K562 (cell line): Measurements from ENCODE around the gene LRP1. TPM values are rescaled to one million over a fixed set of nuclear protein-coding genes. Genes with fewer than 3 reads are reported as not detected.
A peak's percentile ranks its signal among the peaks of the same experiment; 100 is the strongest.

Experiments used
- ATAC-seq: fragments of 200-7000 bp; cut with Tn5 transposase; 3 replicates; pipeline ENCODE4 v1.9.1; 2020; ENCODE audit warnings: moderate library complexity
- BruUV-seq: library from RNA; stranded (reverse); fragments of 400-500 nt; replicated peaks from 2 replicates; lab custom pipeline; 2021; lab: Mats Ljungman, UMichigan
- CTCF ChIA-PET: fragments of 300-600 bp; formaldehyde crosslinking; extraction: SDS; loops from one replicate; lab custom pipeline; 2021; ENCODE audit warnings: low intra/inter-chr PET ratio; lab: Yijun Ruan, JAX
- POLR2A ChIA-PET: fragments of 300-600, 350-650 bp; sonication (Branson Sonifier 250); formaldehyde crosslinking; extraction: SDS; loops from one replicate; lab custom pipeline; 2021; ENCODE audit warnings: antibody characterized with exemption, inconsistent platforms; lab: Yijun Ruan, JAX
- DNase-seq, 4 experiments: peaks; one replicate each; pipeline versions ENCODE4 v3.0.0 to v3.0.0-alpha.2; 2011 to 2018; ENCODE audit warnings: low spot score in 3 of 4, mixed read lengths in 3 of 4; ENCODE audit errors: extremely low read depth in 1 of 4
- FAIRE-seq: peaks from 2 replicates; lab custom pipeline; 2011; peaks lifted over from hg19 to GRCh38; lab: Jason Lieb, UNC
- H2AFZ ChIP-seq: 2 replicates; pipeline ENCODE4 v1.6.0; 2011; ENCODE audit warnings: low read depth, low read length, control low read depth, inconsistent platforms
- H3K27ac ChIP-seq: fragments of 200-600 bp; 3 replicates; pipeline ENCODE4 v1.8.0; 2011; ENCODE audit warnings: low read depth, mild to moderate bottlenecking, control low read depth, inconsistent platforms, low read length, moderate library complexity, mixed read lengths; ENCODE audit errors: extremely low read depth
- H3K27me3 ChIP-seq, 2 experiments: fragments of 300-600 bp in 1 of 2; 2 replicates in 1 of 2; 3 replicates in 1 of 2; pipeline versions ENCODE4 v1.6.0 to v1.8.0; 2011; ENCODE audit warnings: inconsistent platforms in 2 of 2, low read length in 2 of 2, mild to moderate bottlenecking in 1 of 2, mixed read lengths in 1 of 2, moderate library complexity in 1 of 2; ENCODE audit not compliant: control insufficient read depth in 2 of 2, insufficient read depth in 2 of 2
- H3K36me3 ChIP-seq: fragments of 300-600 bp; 3 replicates; pipeline ENCODE4 v1.8.0; 2011; ENCODE audit warnings: mild to moderate bottlenecking, low read length, inconsistent platforms; ENCODE audit not compliant: control insufficient read depth, insufficient read depth
- H3K4me1 ChIP-seq, 2 experiments: fragments of 200-600 bp in 1 of 2; replicated peaks in 1 of 2; 2 replicates in 1 of 2; 3 replicates in 1 of 2; pipeline versions ENCODE4 v1.5.1 to v1.8.0; 2011; ENCODE audit warnings: inconsistent platforms in 2 of 2, low read length in 2 of 2, mild to moderate bottlenecking in 1 of 2, mixed read lengths in 1 of 2, moderate library complexity in 1 of 2; ENCODE audit not compliant: control insufficient read depth in 2 of 2, insufficient read depth in 2 of 2
- H3K4me2 ChIP-seq: 2 replicates; pipeline ENCODE4 v1.6.1; 2011; ENCODE audit warnings: low read length, control low read depth, inconsistent platforms, mixed read lengths; ENCODE audit not compliant: insufficient read depth
- H3K4me3 ChIP-seq: fragments of 200-600 bp; sonication (generic), shearing (Covaris generic); 2 replicates; pipeline ENCODE4 v1.5.1; 2016; ENCODE audit warnings: control low read depth, inconsistent platforms
- H3K79me2 ChIP-seq: fragments of 200-600 bp; 3 replicates; pipeline ENCODE4 v1.8.0; 2011; ENCODE audit warnings: low read length, inconsistent platforms; ENCODE audit not compliant: control insufficient read depth, insufficient read depth
- H3K9ac ChIP-seq, 2 experiments: 2 replicates each; pipeline versions ENCODE4 v1.6.0 to v1.6.1; 2011; ENCODE audit warnings: low read depth in 2 of 2, low read length in 2 of 2, control low read depth in 1 of 2, inconsistent platforms in 1 of 2, mild to moderate bottlenecking in 1 of 2, mixed read lengths in 1 of 2; ENCODE audit not compliant: insufficient read depth in 1 of 2
- H3K9me1 ChIP-seq: one replicate; pipeline ENCODE4 v1.6.0; 2011; ENCODE audit warnings: inconsistent platforms, mild to moderate bottlenecking, low read length, moderate library complexity; ENCODE audit not compliant: control insufficient read depth, insufficient read depth
- H3K9me3 ChIP-seq: replicated peaks from 2 replicates; pipeline ENCODE4 v1.5.1; 2011; ENCODE audit warnings: low read depth, low read length, inconsistent platforms; ENCODE audit not compliant: control insufficient read depth, insufficient read depth
- H4K20me1 ChIP-seq: replicated peaks from 2 replicates; pipeline ENCODE4 v1.6.1; 2011; ENCODE audit warnings: low read length, inconsistent platforms, mixed read lengths; ENCODE audit not compliant: control insufficient read depth, insufficient read depth
- KDM1A ChIP-seq, 2 experiments: fragments of 450-650 bp; IDR thresholded peaks; 2 replicates each; pipeline ENCODE4 v1.6.1; 2016; ENCODE audit warnings: mild to moderate bottlenecking in 2 of 2
- WGBS: fragments of 100-300 bp; shearing (Covaris generic); methylation state at CpG from one replicate; pipeline ENCODE4 v1.1.6; 2016; ENCODE audit warnings: low coverage, mixed read lengths; ENCODE audit not compliant: insufficient coverage; ENCODE audit errors: missing lambda C conversion rate; 5-methylcytosine and 5-hydroxymethylcytosine counted together
- in situ Hi-C: fragments of 300-500 bp; cut with MboI; formaldehyde crosslinking; loops from 4 replicates; pipeline ENCODE4 v1.15.0; 2018; ENCODE audit warnings: inconsistent platforms, mixed read lengths
- intact Hi-C: fragments of 100-400 bp; cut with micrococcal nuclease; formaldehyde crosslinking; loops from 2 replicates; pipeline ENCODE4 v1.14.2; 2022
- polyA plus RNA-seq, 8 experiments: library from polyadenylated mRNA; depleted of rRNA in 4 of 8; stranded (reverse) in 5 of 8; unstranded in 3 of 8; fragments of >200 nt; fragmentation: Nextera tagmentation in 2 of 8; fragmentation: Illumina TruSeq in 1 of 8; extraction: Ambion mirVana in 2 of 8; extraction: Trizol in 1 of 8; gene quantifications; 2 replicates each; pipeline versions ENCODE4 v1.2.1 to v1.2.3, GENCODE V29; 2011 to 2014; ENCODE audit warnings: inconsistent platforms in 1 of 8, missing spikeins in 1 of 8
- total RNA-seq, 7 experiments: library from RNA; depleted of rRNA in 6 of 7; stranded (reverse); fragments of >200 nt in 6 of 7; fragmentation: Illumina TruSeq in 2 of 7; extraction: Trizol in 2 of 7; gene quantifications; 2 replicates each; pipeline versions ENCODE4 v1.2.1 to v1.2.3, GENCODE V29; 2011 to 2021; ENCODE audit warnings: low replicate concordance in 1 of 7
- TF ChIP-seq, protein P1 (sequence below), 2 experiments: fragments of 450-650 bp in 1 of 2; sonication (generic) in 1 of 2; formaldehyde crosslinking in 1 of 2; IDR thresholded peaks in 1 of 2; conservative IDR thresholded peaks in 1 of 2; 2 replicates each; pipeline versions ENCODE4 v1.6.1 to v1.8.1; 2016 to 2023; ENCODE audit warnings: mild to moderate bottlenecking in 2 of 2, moderate library complexity in 2 of 2, inconsistent platforms in 1 of 2, missing genetic modification reagents in 1 of 2

LRP1 gene
- total and polyA plus RNA-seq, 9 of the 15 experiments (the other 6 are each of a cell fraction or from before 2014, with no cell fraction given): 0.04 to 0.64 (median 0.19) TPM; not detected in 2

DNA sequence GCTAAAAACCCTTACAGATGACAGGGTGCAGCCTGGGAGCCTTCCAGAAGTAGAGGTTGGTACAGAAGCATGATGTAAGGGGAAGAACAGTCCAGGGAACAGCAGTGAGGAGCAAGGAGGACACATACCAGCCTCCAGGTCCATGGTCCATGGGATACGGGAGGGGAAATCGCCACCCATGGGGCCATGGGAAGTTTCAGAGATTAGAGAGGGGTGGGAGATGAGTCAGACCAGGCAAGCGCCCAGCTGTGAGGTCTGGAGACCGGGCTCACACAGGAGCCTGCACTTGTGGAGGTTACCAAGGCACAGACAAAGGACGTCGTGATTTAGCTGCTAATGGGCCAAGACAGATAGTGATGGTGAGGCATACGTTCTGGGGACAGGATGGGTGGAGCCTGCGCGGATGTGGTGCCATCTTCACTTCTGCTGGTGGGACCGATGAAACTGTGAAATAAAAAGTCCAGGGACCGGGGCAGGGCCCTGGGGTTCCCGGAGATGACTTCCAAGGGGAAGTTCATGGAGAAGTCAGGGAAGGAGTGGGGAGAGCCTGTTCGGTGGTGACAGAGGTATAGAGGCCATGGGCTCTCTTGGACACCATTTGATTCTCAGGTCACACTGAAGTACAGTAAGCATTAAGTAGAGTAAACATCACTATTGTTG, 36.8 kb downstream of the LRP1 start:
- no TSS peak for BruUV-seq
- 4% methylated on average over 13 of the region's 13 CpGs for WGBS
- H2AFZ ChIP-seq: no peak overlapping the region
- no peak overlapping the region for H3K27ac ChIP-seq
- H3K9ac ChIP-seq: no peak overlapping the region
- in situ Hi-C loops: no loop called here
- peaks cover 7% of the 10 kb centered on the region; the same call in 1 of the 2 replicates for H4K20me1 ChIP-seq
- DNase-seq (peak in 1 of 4 experiments; percentile 30), ATAC-seq (no peak), FAIRE-seq (no peak)
- no peaks in the 10 kb centered on the region for H3K79me2 ChIP-seq
- H3K4me1 ChIP-seq: peaks cover 0 to 22% of the 10 kb centered on the region in 2 experiments; a peak in 2 of 5 replicates
- H3K27me3 ChIP-seq: peaks cover 28 to 68% of the 10 kb centered on the region in 2 experiments; a peak in 4 of 5 replicates
- no peaks in the 10 kb centered on the region for H3K36me3 ChIP-seq
- intact Hi-C loops: no loop called here
- ChIA-PET CTCF (no interaction called here), POLR2A (interaction anchor here (0.7 kb wide), 1 partner anchor 125 kb away, joined by 4 read pairs; no protein-coding TSS in a partner anchor)
- no peaks in the 10 kb centered on the region for H3K9me1 ChIP-seq
- H3K9me3 ChIP-seq: no peaks in the 10 kb centered on the region
- H3K4me2 ChIP-seq: no peak overlapping the region
- TF ChIP-seq, protein P1, sequence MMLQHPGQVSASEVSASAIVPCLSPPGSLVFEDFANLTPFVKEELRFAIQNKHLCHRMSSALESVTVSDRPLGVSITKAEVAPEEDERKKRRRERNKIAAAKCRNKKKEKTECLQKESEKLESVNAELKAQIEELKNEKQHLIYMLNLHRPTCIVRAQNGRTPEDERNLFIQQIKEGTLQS (IDR thresholded peaks at IDR 0.05): 0 out of 2 replicates have a peak, but pooled peaks have one; percentile 18
- TF ChIP-seq, protein P1 (CRISPR knock-in tag; conservative IDR thresholded peaks at IDR 0.05): no peak
- no peak for TF ChIP-seq KDM1A (IDR thresholded peaks at IDR 0.05)
- TF ChIP-seq, all 486 proteins: peak for 1
- H3K4me3 ChIP-seq: no peak overlapping the region
